PC-9 (cell line): ENCODE results near the gene CXorf38. TPM values are rescaled to one million over a fixed set of nuclear protein-coding genes. Genes with fewer than 3 reads are reported as not detected.

ENCODE experiments used
- BruUV-seq: library from RNA; stranded (reverse); fragments of 400-500 nt; replicated peaks from 2 replicates; lab custom pipeline; 2021; lab: Mats Ljungman, UMichigan
- CTCF ChIA-PET: fragments of 300-600 bp; sonication (Branson Sonifier 250); formaldehyde crosslinking; loops from one replicate; lab custom pipeline; 2022; ENCODE audit warnings: antibody characterized with exemption; lab: Charles Lee
- POLR2A ChIA-PET: fragments of 300-600 bp; sonication (Branson Sonifier 250); formaldehyde crosslinking; loops from one replicate; lab custom pipeline; 2022; ENCODE audit warnings: antibody characterized with exemption; ENCODE audit not compliant: unreplicated experiment; lab: Charles Lee
- DNase-seq, 2 experiments: peaks; one replicate each; pipeline versions ENCODE4 v3.0.0 to v3.0.0-alpha.2; 2015 to 2022; ENCODE audit warnings: mixed read lengths in 1 of 2
- H2AFZ ChIP-seq: fragments of 200-600 bp; sonication (generic); 2 replicates; pipeline ENCODE4 v1.8.1; 2017; ENCODE audit warnings: antibody characterized with exemption
- H3F3A ChIP-seq: fragments of 200-600 bp; sonication (generic); 2 replicates; pipeline ENCODE4 v1.8.1; 2017; ENCODE audit warnings: antibody characterized with exemption, mild to moderate bottlenecking, low read depth; ENCODE audit not compliant: insufficient read depth
- H3K27ac ChIP-seq: fragments of 200-600 bp; sonication (generic); 2 replicates; pipeline ENCODE4 v1.6.1; 2016; ENCODE audit warnings: mixed run types
- H3K27me3 ChIP-seq: fragments of 200-600 bp; sonication (generic); 2 replicates; pipeline ENCODE4 v1.6.1; 2016; ENCODE audit warnings: low read depth, mixed run types; ENCODE audit not compliant: insufficient read depth
- H3K36me3 ChIP-seq: fragments of 200-600 bp; sonication (generic); 2 replicates; pipeline ENCODE4 v1.6.1; 2016; ENCODE audit warnings: low read depth, mixed run types
- H3K4me1 ChIP-seq: fragments of 200-600 bp; sonication (generic); replicated peaks from 2 replicates; pipeline ENCODE4 v1.6.1; 2016; ENCODE audit warnings: mixed run types; ENCODE audit not compliant: insufficient read depth
- H3K4me2 ChIP-seq: fragments of 200-600 bp; sonication (generic); 2 replicates; pipeline ENCODE4 v1.6.1; 2017; ENCODE audit warnings: mixed run types
- H3K4me3 ChIP-seq: fragments of 200-600 bp; sonication (generic); 2 replicates; pipeline ENCODE4 v1.6.1; 2016; ENCODE audit warnings: mixed run types
- H3K79me2 ChIP-seq: fragments of 200-600 bp; sonication (generic); 2 replicates; pipeline ENCODE4 v1.6.1; 2017; ENCODE audit warnings: low read depth, mixed run types
- H3K9me2 ChIP-seq: fragments of 200-600 bp; sonication (generic); 2 replicates; pipeline ENCODE4 v1.8.1; 2017; ENCODE audit warnings: mild to moderate bottlenecking; ENCODE audit not compliant: insufficient read depth
- H3K9me3 ChIP-seq: fragments of 200-600 bp; sonication (generic); 2 replicates; pipeline ENCODE4 v1.8.1; 2016; ENCODE audit warnings: low read depth; ENCODE audit not compliant: insufficient read depth
- H4K20me1 ChIP-seq: fragments of 200-600 bp; sonication (generic); 2 replicates; pipeline ENCODE4 v1.8.1; 2017; ENCODE audit not compliant: insufficient read depth
- CTCF ChIP-seq: fragments of 200-600 bp; sonication (generic); conservative IDR thresholded peaks from 2 replicates; pipeline ENCODE4 v1.6.1; 2017; ENCODE audit warnings: mixed run types, antibody characterized with exemption, mild to moderate bottlenecking, moderate library complexity
- EZH2 ChIP-seq: fragments of 200-600 bp; sonication (generic); IDR thresholded peaks from 2 replicates; pipeline ENCODE4 v1.8.0; 2017; ENCODE audit warnings: antibody characterized with exemption, low read depth
- intact Hi-C: fragments of 100-400 bp; cut with micrococcal nuclease; formaldehyde crosslinking; loops from one replicate; pipeline ENCODE4 v1.10.0; 2022; ENCODE audit not compliant: unreplicated experiment
- total RNA-seq: library from RNA; stranded (reverse); gene quantifications from 2 replicates; pipeline ENCODE4 v1.2.3, GENCODE V29; 2021

The CXorf38 gene
- total RNA-seq, 1 experiment from 2014 or later, result 5.3 TPM

GRCh38 chrX:40578039-40578695 lies 69.2 kb downstream of the CXorf38 start:
- ChIA-PET CTCF (no interaction called here), POLR2A (no interaction called here)
- Histone ChIP-seq H3K27me3 (no peaks in the 10 kb centered on the region), H3F3A (no peaks in the 10 kb centered on the region), H3K4me3 (no peak overlapping the region), H3K4me2 (no peak overlapping the region), H2AFZ (no peak overlapping the region), H3K9me3 (no peaks in the 10 kb centered on the region), H3K9me2 (no peaks in the 10 kb centered on the region), H3K4me1 (no peaks in the 10 kb centered on the region), H3K27ac (no peak overlapping the region), H3K79me2 (0 out of 2 replicates have a peak, but pooled peaks cover 6% of the 10 kb centered on the region), H3K36me3 (no peaks in the 10 kb centered on the region), H4K20me1 (no peaks in the 10 kb centered on the region)
- BruUV-seq, result no TSS peak
- no peak for DNase-seq
- TF ChIP-seq CTCF (no peak), EZH2 (no peak)
- intact Hi-C loops, result no loop called here

Other genes starting within 250 kb of the CXorf38 start
- gene ATP6AP2, start 66.6 kb downstream of the CXorf38 start, total RNA-seq, result 45.5 and 49.7 TPM in 2 replicates
- gene MPC1L, start 24.1 kb downstream of the CXorf38 start, total RNA-seq, result not detected in 2 replicates
- 39.9 and 47.0 TPM in 2 replicates for gene MED14, start 88.0 kb upstream of the CXorf38 start, total RNA-seq